Measurements from ENCODE around the gene IGFN1. TPM values are rescaled to one million over a fixed set of nuclear protein-coding genes. Genes with fewer than 3 reads are reported as not detected.

IGFN1 gene
- total RNA-seq, 1 donor from 2014 or later: 0.86 TPM

DNA sequence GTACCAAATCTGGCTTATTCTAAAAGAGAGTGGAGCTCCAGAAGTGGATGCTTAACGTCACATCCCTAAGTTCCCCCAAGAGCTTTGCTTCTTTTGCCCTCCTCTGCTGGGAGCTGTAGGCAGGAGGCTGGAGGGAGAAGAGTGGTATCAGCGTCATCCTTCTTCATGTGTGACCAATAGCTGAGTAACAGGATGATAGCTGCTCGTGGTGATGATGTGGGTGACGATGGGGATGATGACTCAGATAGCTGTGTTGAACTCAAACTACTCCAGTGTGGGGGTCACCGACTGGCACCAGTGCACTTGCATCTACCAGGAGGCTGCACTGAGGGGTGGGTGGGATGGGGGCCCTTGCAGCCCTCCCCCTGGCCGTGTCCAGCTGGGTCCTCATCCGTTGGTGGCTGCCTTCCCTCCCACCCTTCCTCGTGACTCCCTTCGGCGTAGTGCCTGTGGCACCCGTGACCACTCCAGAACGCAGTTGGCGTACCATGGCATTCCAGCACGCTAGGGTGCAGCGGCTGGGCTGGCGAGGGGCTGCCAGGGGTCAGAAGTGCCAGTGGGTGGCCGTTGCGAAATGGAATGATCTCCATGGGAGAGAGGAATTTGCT, 1.1 kb downstream of the IGFN1 start:
- DNase-seq (ENCODE audit: low read depth): peak; percentile 74
- H3K4me3 ChIP-seq (ENCODE audit: low read depth, low read length): peak overlapping the region; percentile 28
- TF ChIP-seq, protein P1, sequence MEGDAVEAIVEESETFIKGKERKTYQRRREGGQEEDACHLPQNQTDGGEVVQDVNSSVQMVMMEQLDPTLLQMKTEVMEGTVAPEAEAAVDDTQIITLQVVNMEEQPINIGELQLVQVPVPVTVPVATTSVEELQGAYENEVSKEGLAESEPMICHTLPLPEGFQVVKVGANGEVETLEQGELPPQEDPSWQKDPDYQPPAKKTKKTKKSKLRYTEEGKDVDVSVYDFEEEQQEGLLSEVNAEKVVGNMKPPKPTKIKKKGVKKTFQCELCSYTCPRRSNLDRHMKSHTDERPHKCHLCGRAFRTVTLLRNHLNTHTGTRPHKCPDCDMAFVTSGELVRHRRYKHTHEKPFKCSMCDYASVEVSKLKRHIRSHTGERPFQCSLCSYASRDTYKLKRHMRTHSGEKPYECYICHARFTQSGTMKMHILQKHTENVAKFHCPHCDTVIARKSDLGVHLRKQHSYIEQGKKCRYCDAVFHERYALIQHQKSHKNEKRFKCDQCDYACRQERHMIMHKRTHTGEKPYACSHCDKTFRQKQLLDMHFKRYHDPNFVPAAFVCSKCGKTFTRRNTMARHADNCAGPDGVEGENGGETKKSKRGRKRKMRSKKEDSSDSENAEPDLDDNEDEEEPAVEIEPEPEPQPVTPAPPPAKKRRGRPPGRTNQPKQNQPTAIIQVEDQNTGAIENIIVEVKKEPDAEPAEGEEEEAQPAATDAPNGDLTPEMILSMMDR (conservative IDR thresholded peaks at IDR 0.05; ENCODE audit: low read depth, low read length): no peak

DNA sequence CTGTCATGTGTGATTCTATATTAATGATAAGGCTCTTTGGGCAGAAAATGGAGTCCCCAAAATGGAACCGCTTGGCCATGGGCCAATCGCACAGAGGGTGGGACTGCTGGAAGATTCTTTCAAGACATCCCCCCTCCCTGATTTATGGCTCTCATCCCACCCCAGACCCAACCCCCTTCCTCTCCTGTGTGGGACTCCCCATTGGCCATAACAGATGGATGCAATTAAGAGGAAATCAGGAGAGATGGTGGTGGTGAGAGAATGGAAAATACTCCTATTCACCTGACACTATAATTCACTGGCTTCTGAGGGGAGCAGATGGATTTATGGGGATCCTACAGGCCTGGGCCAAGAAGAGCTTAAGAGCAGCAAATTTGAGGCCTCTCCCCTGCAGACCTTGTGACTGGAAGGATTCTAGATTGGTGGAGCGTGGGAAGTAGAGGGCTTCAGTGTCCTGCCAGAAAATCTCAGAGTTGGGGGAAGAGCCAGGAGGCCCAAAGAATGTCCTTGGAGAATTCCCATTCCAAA, 1.7 kb downstream of the IGFN1 start:
- TF ChIP-seq, protein P1 (conservative IDR thresholded peaks at IDR 0.05; ENCODE audit: low read depth, low read length): no peak
- H3K4me3 ChIP-seq (ENCODE audit: low read depth, low read length): no peak overlapping the region
- no peak for DNase-seq (ENCODE audit: low read depth)

DNA sequence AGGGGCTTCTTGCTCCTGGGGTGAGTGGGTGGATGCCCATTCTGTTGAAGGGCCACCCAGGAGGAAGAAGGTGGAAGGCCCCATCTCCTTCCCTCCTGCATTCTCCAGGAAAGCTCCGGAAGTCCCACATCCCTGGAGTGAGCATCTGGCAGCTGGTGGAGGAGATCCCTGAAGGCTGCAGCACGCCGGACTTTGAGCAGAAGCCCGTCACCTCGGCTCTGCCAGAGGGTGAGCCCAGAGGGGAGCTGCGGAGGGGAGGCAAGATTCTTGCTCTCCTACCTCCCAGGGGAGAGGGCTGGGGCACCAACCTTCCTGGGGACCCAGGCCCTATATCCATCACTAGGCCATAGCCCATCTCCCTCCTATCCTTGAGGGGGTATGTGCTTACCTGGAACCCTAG, 3.4 kb downstream of the IGFN1 start:
- no peak overlapping the region for H3K4me3 ChIP-seq (ENCODE audit: low read depth, low read length)
- DNase-seq (ENCODE audit: low read depth): no peak
- TF ChIP-seq, protein P1 (conservative IDR thresholded peaks at IDR 0.05; ENCODE audit: low read depth, low read length): no peak

DNA sequence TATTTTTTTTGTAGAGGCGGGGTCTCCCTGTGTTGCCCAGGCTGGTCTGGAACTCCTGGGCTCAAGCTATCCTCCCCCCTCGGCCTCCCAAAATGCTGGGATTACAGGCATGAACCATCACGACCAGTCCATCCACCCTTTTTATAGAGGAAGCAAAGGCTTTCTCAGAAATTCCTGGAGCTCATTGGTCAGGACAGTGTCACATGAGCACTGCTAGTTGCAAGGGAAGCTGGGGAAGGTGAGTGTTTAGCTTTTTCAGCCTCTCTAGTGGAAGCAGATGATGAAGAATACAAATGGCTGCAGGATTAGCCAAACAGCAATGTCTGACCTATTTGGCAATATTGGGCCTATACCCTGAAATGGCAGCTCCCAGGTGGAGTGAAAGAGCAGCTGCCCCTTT, 8.0 kb downstream of the IGFN1 start:
- TF ChIP-seq, protein P1 (conservative IDR thresholded peaks at IDR 0.05; ENCODE audit: low read depth, low read length): no peak
- no peak for DNase-seq (ENCODE audit: low read depth)
- no peak overlapping the region for H3K4me3 ChIP-seq (ENCODE audit: low read depth, low read length)

DNA sequence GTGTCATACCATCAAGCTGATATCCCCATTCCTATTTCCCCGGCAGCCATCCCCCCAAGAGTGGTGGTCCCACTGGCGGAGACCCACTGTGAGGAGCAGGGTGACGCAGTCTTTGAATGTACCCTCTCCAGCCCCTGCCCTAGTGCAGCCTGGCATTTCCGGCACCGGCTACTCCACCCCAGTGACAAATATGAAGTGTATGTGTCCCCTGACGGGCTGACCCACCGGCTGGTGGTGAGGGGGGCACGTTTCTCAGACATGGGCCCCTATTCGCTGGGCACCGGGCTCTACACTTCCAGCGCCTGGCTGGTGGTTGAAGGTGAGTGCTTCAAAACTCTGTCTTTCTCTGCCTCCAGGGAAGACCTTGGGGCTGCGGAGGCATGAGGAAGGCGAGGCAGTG, 14.4 kb downstream of the IGFN1 start:
- TF ChIP-seq, protein P1 (conservative IDR thresholded peaks at IDR 0.05; ENCODE audit: low read depth, low read length): no peak
- DNase-seq (ENCODE audit: low read depth): no peak
- no peak overlapping the region for H3K4me3 ChIP-seq (ENCODE audit: low read depth, low read length)

DNA sequence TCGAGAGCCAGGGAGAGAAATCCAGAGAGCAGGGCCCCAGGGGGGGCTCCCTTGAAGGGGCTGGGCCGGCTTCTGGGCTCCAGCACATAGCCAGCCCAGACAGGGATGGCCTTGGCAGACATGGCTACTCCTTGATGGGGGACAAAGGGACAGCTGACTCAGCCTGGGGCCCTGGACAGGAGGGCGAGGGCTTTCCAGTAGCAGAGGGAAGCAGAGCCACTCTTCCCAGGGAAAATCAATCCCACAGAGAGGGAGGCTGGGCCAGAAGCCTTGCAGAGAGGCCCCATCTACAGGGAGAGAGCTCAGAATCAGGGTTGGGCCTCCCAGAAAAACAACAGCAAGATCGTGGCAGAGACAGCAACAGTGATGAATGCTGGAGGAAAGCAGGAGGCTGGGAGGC, 15.6 kb downstream of the IGFN1 start:
- H3K4me3 ChIP-seq (ENCODE audit: low read depth, low read length): no peak overlapping the region
- no peak for DNase-seq (ENCODE audit: low read depth)
- TF ChIP-seq, protein P1 (conservative IDR thresholded peaks at IDR 0.05; ENCODE audit: low read depth, low read length): no peak

DNA sequence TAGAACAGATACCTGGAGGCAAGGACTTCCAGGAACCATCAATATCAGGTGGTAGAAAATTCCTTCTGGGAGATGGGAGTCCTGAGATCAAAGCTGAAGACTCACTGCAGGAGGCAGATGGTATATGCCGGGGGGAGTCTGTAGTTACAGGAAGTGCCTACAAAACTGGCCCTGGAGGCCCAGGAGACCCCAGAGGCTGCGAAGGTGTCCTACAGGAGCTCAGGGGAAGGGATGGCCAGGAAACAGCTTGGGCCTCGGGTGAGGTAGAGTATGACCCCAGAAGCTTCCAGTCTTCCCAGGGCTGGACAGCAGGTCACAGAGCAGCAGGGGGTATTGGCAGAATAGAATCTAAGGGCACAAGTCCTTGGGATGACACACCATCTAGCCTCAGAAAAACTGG, 16.4 kb downstream of the IGFN1 start:
- H3K4me3 ChIP-seq (ENCODE audit: low read depth, low read length): no peak overlapping the region
- no peak for DNase-seq (ENCODE audit: low read depth)
- TF ChIP-seq, protein P1 (conservative IDR thresholded peaks at IDR 0.05; ENCODE audit: low read depth, low read length): no peak
